NOMO-1 treated with DMSO at 0.1 percent for 48 hours (cell line): Measurements from ENCODE around the gene ADRA2C.
"Not testable (repeated sequence)": the region's sequence is repeated elsewhere in the genome, so short reads cannot be mapped to it uniquely, and the experiment has no call there.

Source experiments
- DNase-seq: peaks from one replicate; lab custom pipeline; 2025; ENCODE audit not compliant: unreplicated experiment; lab: John Stamatoyannopoulos, UW

Gene ADRA2C

GRCh38 chr4:3810796-3811485 is 44.8 kb downstream of the ADRA2C start:
- no peak for DNase-seq

DNA sequence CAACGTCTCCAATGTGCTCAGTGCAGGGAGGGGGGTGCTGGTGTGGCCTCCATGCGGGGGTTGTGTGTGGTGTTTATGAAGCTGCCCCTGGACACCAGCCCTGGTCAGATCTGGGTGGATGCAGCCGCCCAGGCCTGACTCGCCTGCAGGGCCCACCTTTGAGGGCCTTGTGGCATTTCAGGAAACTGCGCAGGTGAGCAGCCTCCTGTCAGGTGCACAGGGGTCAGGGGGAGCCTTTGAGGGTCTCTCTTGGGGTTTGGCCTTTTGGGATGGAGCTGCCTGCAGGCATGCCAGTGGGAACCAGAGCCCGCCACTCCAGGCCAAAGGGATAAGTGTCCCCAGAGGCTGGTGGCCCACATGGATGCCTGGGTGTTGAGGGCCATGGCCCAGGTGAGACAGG is 45.4 kb downstream of the ADRA2C start:
- no peak for DNase-seq

DNA sequence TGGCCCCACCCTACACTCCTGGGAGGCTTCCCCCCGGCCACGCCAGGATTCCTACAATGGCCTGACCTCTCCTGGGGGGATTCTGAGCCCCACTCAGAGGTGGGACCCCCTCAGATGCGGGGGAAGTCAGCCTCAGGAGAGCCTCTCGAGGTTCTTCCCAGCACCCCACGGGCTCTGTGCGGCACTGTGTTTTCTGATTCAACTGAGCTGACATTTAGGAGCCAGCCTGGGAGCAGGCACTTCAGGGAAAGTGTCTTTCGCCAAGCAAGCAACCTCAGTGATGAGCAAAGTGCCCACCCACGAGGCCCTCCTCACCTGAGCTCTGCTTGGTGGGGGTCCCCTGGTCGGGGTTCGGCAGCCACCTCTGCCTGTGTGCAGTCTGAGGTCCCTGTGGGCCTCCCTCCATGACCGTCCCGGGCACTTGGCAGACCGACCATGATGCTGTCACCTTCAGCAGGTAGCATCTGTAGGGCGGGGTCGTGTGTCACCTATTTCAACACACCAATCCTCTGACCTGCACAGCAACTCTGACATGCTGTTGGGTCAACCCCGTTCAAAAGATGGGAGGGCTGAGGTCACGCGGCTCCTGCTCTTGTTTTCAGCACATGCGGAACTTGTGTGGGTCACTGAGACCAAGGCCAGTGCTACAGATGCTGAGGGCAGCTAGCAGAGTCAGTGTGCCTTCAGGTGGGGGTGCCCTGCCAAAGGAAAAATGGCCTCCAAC is 46.2 kb downstream of the ADRA2C start:
- DNase-seq, result no peak

DNA sequence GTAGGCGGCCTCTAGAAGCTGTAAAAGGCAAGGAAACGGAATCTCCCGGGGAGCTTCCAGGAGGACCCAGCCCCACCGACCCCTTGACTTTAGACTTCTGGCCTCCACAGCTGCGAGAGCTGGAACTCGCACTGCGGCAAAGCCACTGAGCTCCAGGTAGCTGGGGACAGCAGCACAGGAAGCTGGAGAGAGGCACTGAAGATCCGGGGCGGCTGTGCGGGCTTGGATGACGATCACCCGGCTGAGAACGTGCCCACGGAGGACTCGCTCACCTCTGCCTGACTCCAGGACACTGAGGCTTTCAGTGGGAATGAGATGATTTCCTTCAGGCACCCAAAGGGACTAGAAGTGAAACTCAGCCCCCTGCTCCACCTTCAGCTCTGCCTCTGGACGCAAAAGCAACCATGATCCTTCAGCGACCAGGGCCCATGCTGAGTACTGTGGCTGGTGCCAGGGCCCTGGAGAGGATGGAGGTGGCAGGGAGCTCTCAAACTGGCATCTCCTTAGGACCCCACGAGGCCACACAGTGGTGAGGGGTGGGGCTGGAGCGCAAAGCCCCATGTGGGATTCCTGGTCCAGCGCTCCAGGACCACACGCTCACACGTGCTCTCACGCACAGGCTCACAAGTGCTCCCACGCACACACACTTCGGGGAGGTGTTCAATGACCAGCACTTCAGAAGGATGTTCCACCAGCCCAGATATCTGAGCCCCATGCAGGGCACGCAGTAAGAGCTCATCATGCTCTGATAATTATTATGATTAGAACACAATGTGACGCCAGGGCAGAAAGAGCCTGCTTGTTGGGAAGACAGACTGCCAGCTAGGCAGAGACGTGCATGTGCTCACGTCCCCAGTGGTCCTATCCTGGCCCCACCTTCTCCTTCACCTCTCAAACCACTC is 47.2 kb downstream of the ADRA2C start:
- DNase-seq, result no peak

GRCh38 chr4:3814053-3814570 is 47.9 kb downstream of the ADRA2C start:
- DNase-seq, result no peak

DNA sequence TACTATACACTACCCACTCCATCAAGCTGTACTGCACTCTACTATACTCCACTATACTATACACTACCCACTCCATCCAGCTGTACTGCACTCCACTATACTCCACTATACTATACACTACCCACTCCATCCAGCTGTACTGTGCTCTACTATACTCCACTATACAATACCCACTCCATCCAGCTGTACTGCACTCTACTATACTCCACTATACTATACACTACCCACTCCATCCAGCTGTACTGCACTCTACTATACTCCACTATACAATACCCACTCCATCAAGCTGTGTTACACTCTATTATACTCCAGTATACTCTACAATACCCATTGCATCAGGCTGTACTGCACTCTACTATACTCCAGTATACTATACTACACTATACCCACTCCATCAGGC is 48.7 kb downstream of the ADRA2C start:
- DNase-seq, result not testable (repeated sequence)

DNA sequence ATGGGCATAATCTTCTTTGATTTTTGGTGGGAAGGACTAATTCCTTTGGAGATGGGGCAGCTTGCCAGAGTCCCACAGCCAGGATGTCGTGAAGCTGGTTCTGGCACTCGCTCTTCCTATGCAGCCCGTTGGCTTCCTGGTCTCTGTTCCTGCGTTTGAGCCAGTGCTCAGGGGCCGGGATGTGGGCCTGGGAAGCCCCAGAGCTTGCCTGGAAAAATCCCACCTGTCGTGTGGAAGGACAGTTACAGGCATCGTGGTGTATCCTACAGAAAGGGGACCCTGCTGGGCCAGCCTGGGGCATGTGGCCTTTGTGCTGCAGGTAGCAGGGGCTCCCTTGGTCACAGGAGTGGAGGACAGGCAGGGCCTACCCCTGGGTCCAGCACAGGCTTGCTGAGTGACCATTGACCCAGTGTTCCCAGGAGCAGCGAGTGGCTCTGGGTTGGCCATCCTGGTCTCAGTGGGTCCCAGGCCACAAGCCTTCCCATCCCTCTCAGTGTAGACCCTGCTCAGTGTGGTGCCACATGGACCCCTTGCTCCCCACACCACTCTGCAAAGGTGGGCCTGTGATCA is 50.2 kb downstream of the ADRA2C start:
- no peak for DNase-seq

DNA sequence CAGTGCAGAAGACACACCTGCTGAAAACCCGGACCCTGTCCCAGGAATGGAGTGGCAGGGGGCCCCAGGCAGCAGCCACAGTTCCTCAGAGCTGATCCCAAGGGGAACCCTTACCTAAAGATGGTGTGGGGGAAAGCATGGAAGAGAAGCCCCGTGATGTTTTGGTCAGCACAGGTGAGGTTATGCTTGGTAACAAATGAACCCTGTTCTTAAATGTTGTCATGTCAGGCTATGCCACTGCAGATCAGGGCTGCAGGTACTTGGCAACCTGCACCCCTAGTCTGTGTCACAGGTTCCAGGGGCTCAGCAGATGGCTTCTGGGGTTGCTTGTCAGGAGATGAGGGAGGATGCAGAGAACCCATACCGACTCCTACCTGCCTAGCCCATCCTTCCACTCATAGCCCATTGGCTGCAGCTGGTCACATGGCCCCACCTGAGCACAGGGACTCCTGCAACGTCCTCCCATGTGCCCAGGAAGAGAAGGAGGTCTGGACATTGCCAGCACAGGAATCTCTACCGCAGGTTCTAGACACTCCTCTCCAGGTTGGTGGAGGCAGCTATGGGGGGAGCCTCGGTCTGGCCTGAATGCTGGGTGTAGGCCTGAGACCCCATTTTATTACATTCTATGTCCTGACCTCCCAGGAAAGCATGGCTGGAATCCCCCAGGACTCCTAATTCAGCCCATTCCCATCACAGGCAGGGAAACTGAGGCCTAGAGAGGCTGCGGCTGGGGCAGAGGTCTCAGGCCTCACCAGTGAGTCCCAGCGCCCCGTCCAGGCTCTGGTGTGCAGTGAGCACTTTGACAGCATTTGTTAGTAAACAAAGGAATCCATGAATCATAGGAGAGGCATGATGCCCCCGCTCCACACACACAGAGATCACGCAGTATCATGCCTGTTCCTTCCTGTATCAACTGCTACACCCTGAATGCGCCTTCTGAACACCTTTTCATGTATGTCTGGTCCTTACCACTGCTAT is 51.1 kb downstream of the ADRA2C start:
- no peak for DNase-seq
